Adrenal gland (tissue), 5 donors: ENCODE data around the gene SOX21.

Source experiments
- POLR2A ChIP-seq, 2 donors: fragments of 450-650 bp; IDR thresholded peaks; one replicate each; pipeline ENCODE4 v1.6.1; 2017; ENCODE audit warnings: antibody characterized with exemption in 2 of 2, mild to moderate bottlenecking in 2 of 2, moderate library complexity in 1 of 2
- TF ChIP-seq, protein P1 (sequence below), 6 experiments: fragments of 450-650 bp in 4 of 6; fragments of 200-600 bp in 2 of 6; sonication (generic) in 1 of 6; IDR thresholded peaks; 1 replicate in 5 of 6; 2 replicates in 1 of 6; pipeline versions ENCODE4 v1.5.1 to v1.8.0; 2016 to 2021; ENCODE audit warnings: antibody characterized with exemption in 6 of 6, mild to moderate bottlenecking in 2 of 6, moderate library complexity in 1 of 6
- donor health status: DM: no; HTN: no; CAD: no.

DNA sequence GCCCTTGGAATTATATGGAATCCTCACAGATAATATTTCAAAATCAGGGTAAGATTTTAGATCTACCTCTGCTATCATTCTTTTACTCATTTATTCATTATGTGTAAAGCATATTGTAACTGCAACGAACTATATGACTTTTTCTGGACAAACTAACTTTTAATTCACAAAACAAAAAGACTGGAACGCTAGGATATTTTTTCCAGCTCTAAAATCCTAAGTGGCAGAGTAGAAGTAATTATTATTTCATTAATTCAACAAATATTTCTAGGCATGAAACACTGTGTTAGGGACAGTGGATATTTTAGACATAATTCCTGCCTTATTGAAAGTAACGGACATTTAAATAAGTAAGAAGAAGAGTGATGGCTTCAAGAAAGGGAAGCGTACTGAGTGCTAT lies 26.9 kb upstream of the SOX21 start:
- TF ChIP-seq, protein P1, sequence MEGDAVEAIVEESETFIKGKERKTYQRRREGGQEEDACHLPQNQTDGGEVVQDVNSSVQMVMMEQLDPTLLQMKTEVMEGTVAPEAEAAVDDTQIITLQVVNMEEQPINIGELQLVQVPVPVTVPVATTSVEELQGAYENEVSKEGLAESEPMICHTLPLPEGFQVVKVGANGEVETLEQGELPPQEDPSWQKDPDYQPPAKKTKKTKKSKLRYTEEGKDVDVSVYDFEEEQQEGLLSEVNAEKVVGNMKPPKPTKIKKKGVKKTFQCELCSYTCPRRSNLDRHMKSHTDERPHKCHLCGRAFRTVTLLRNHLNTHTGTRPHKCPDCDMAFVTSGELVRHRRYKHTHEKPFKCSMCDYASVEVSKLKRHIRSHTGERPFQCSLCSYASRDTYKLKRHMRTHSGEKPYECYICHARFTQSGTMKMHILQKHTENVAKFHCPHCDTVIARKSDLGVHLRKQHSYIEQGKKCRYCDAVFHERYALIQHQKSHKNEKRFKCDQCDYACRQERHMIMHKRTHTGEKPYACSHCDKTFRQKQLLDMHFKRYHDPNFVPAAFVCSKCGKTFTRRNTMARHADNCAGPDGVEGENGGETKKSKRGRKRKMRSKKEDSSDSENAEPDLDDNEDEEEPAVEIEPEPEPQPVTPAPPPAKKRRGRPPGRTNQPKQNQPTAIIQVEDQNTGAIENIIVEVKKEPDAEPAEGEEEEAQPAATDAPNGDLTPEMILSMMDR (IDR thresholded peaks at IDR 0.05) = no peak
- TF ChIP-seq POLR2A (IDR thresholded peaks at IDR 0.05) = no peak
